Gastrocnemius medialis (tissue), 4 donors: ENCODE results near the gene RHBDD1. TPM values are rescaled to one million over a fixed set of nuclear protein-coding genes. Genes with fewer than 3 reads are reported as not detected.

Experiments used
- ATAC-seq, 2 donors: fragments of 150-250 bp; one replicate each; pipeline ENCODE4 v1.9.1; 2016
- DNase-seq, 2 donors: peaks; one replicate each; pipeline ENCODE4 v3.0.0-alpha.2; 2019
- H3K27ac ChIP-seq, 4 donors: fragments of 200-600 bp; sonication (generic); 1 replicate in 1 of 4; 2 replicates in 3 of 4; pipeline ENCODE4 v1.5.1; 2016 to 2018; ENCODE audit warnings: mild to moderate bottlenecking in 2 of 4, moderate library complexity in 1 of 4
- H3K27me3 ChIP-seq, 3 donors: fragments of 200-600 bp; sonication (generic) in 2 of 3; 1 replicate in 1 of 3; 2 replicates in 2 of 3; pipeline versions ENCODE4 v1.5.1 to v1.6.0; 2016 to 2019; ENCODE audit warnings: mild to moderate bottlenecking in 1 of 3, moderate library complexity in 1 of 3
- H3K36me3 ChIP-seq, 2 donors: fragments of 200-600 bp; sonication (generic) in 1 of 2; one replicate each; pipeline ENCODE4 v1.5.1; 2017 to 2018
- H3K4me1 ChIP-seq, 2 donors: fragments of 200-600 bp; sonication (generic) in 1 of 2; one replicate each; pipeline ENCODE4 v1.5.1; 2016 to 2017; ENCODE audit warnings: mild to moderate bottlenecking in 2 of 2
- H3K4me3 ChIP-seq, 4 donors: fragments of 200-600 bp; sonication (generic) in 3 of 4; 1 replicate in 1 of 4; 2 replicates in 3 of 4; pipeline ENCODE4 v1.5.1; 2016 to 2019; ENCODE audit warnings: mild to moderate bottlenecking in 2 of 4
- H3K9me3 ChIP-seq, 3 donors: fragments of 200-600 bp; sonication (generic) in 2 of 3; 1 replicate in 1 of 3; 2 replicates in 2 of 3; pipeline ENCODE4 v1.5.1; 2016 to 2019
- POLR2A ChIP-seq, 2 donors: fragments of 450-650 bp; IDR thresholded peaks; one replicate each; pipeline ENCODE4 v1.6.1; 2017; ENCODE audit warnings: antibody characterized with exemption in 2 of 2, mild to moderate bottlenecking in 2 of 2, moderate library complexity in 2 of 2
- in situ Hi-C, 4 donors: fragments of 200-750 bp; cut with MboI; loops; one replicate each; pipeline versions ENCODE4 v1.15.0 to v1.8.0; 2017; ENCODE audit warnings: low sequenced_read_pairs in 4 of 4
- intact Hi-C: fragments of 100-400 bp; cut with DNase I; formaldehyde crosslinking; loops from one replicate; pipeline ENCODE4 v1.15.1; 2023; ENCODE audit warnings: low total_unique reads
- total RNA-seq, 4 donors: library from RNA; depleted of rRNA; stranded (reverse); fragments of >200 nt; gene quantifications; one replicate each; pipeline versions ENCODE4 v1.1.0 to v1.2.3, GENCODE V29; 2016
- TF ChIP-seq, protein P1 (sequence below), 5 experiments: fragments of 450-650 bp in 3 of 5; fragments of 200-600 bp in 2 of 5; sonication (generic) in 2 of 5; IDR thresholded peaks in 4 of 5; conservative IDR thresholded peaks in 1 of 5; 1 replicate in 4 of 5; 2 replicates in 1 of 5; pipeline ENCODE4 v1.5.1; 2016 to 2019; ENCODE audit warnings: antibody characterized with exemption in 5 of 5, mild to moderate bottlenecking in 3 of 5, moderate library complexity in 3 of 5

The RHBDD1 gene
- total RNA-seq, 4 donors from 2014 or later, result 6.2 to 14.2 (median 8.7) TPM

GRCh38 chr2:226800941-226801784 is 34.7 kb upstream of the RHBDD1 start:
- Histone ChIP-seq H3K36me3 (no peaks in the 10 kb centered on the region), H3K4me1 (peaks cover 24 to 29% of the 10 kb centered on the region in 2 donors), H3K9me3 (no peaks in the 10 kb centered on the region), H3K27me3 (no peaks in the 10 kb centered on the region), H3K27ac (peak overlapping the region; percentile 95 to 99 (median 98)), H3K4me3 (peak overlapping the region; percentile 79 to 95 (median 88))
- in situ Hi-C loops, result loop anchor here (5.0 to 25.0 kb wide), 14 partner anchors 184 to 1136 kb away; no protein-coding TSS in a partner anchor
- ATAC-seq, result peak in 1 of 2 donors; percentile 31
- peak; percentile 48 to 72 for DNase-seq
- intact Hi-C loops, result loop anchor here (2.0 to 5.0 kb wide), 2 partner anchors 186 to 480 kb away; no protein-coding TSS in a partner anchor
- TF ChIP-seq POLR2A (IDR thresholded peaks at IDR 0.05), result peak; percentile 52 to 55
- TF ChIP-seq, protein P1, sequence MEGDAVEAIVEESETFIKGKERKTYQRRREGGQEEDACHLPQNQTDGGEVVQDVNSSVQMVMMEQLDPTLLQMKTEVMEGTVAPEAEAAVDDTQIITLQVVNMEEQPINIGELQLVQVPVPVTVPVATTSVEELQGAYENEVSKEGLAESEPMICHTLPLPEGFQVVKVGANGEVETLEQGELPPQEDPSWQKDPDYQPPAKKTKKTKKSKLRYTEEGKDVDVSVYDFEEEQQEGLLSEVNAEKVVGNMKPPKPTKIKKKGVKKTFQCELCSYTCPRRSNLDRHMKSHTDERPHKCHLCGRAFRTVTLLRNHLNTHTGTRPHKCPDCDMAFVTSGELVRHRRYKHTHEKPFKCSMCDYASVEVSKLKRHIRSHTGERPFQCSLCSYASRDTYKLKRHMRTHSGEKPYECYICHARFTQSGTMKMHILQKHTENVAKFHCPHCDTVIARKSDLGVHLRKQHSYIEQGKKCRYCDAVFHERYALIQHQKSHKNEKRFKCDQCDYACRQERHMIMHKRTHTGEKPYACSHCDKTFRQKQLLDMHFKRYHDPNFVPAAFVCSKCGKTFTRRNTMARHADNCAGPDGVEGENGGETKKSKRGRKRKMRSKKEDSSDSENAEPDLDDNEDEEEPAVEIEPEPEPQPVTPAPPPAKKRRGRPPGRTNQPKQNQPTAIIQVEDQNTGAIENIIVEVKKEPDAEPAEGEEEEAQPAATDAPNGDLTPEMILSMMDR (IDR thresholded peaks at IDR 0.05 in 4 of 5, conservative IDR thresholded peaks at IDR 0.05 in 1 of 5), result no peak

GRCh38 chr2:226802573-226802972 is 33.3 kb upstream of the RHBDD1 start:
- H3K4me3 ChIP-seq, result no peak overlapping the region
- H3K36me3 ChIP-seq, result no peaks in the 10 kb centered on the region
- H3K4me1 ChIP-seq, result peaks cover 14 to 21% of the 10 kb centered on the region in 2 donors
- intact Hi-C loops (loop anchor here (2.0 to 5.0 kb wide), 3 partner anchors 185 to 914 kb away; no protein-coding TSS in a partner anchor), in situ Hi-C loops (loop anchor here (5.0 to 25.0 kb wide), 14 partner anchors 182 to 1138 kb away; no protein-coding TSS in a partner anchor)
- peak overlapping the region; percentile 95 to 99 (median 98) for H3K27ac ChIP-seq
- no peaks in the 10 kb centered on the region for H3K9me3 ChIP-seq
- ATAC-seq (peak; percentile 9 to 20), DNase-seq (no peak)
- TF ChIP-seq, protein P1 (IDR thresholded peaks at IDR 0.05 in 4 of 5, conservative IDR thresholded peaks at IDR 0.05 in 1 of 5), result peak; percentile 51 to 80 (median 75)
- no peak for TF ChIP-seq POLR2A (IDR thresholded peaks at IDR 0.05)
- H3K27me3 ChIP-seq, result no peaks in the 10 kb centered on the region

DNA sequence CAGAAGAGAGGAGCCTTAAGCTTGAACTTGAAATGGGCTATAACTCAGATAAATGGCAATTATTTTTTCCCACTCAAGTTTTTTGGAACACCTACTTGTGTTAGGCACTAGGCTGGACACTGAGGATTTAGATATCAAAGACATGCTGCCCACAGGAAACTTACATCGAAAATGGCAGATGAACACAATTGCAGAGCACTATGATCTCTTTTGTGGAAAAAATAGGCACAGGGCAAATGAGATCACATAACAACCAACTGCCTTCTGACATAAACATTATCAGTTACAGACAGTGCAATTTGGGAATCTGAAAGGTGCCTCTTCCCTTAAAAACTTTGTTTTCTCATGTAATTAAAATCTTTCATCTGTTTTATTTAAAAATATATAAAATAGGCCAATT is 32.4 kb upstream of the RHBDD1 start:
- in situ Hi-C loops (loop anchor here (5.0 to 25.0 kb wide), 14 partner anchors 181 to 1139 kb away; no protein-coding TSS in a partner anchor), intact Hi-C loops (loop anchor here (2.0 to 5.0 kb wide), 3 partner anchors 184 to 915 kb away; no protein-coding TSS in a partner anchor)
- TF ChIP-seq, protein P1 (IDR thresholded peaks at IDR 0.05 in 4 of 5, conservative IDR thresholded peaks at IDR 0.05 in 1 of 5), result no peak
- TF ChIP-seq POLR2A (IDR thresholded peaks at IDR 0.05), result no peak
- ATAC-seq (no peak), DNase-seq (no peak)
- Histone ChIP-seq H3K27me3 (no peaks in the 10 kb centered on the region), H3K4me3 (no peak overlapping the region), H3K9me3 (no peaks in the 10 kb centered on the region), H3K4me1 (peaks cover 14 to 21% of the 10 kb centered on the region in 2 donors), H3K27ac (no peak overlapping the region), H3K36me3 (no peaks in the 10 kb centered on the region)

GRCh38 chr2:226813148-226813701 is 22.6 kb upstream of the RHBDD1 start:
- no peak for DNase-seq
- no peak for ATAC-seq
- Histone ChIP-seq H3K9me3 (no peaks in the 10 kb centered on the region), H3K4me3 (no peak overlapping the region), H3K4me1 (no peaks in the 10 kb centered on the region), H3K36me3 (no peaks in the 10 kb centered on the region), H3K27ac (no peak overlapping the region), H3K27me3 (no peaks in the 10 kb centered on the region)
- in situ Hi-C loops (loop anchor here in 3 of 4 donors (10.0 to 25.0 kb wide), 5 partner anchors 174 to 1148 kb away; no protein-coding TSS in a partner anchor), intact Hi-C loops (no loop called here)
- no peak for TF ChIP-seq POLR2A (IDR thresholded peaks at IDR 0.05)
- TF ChIP-seq, protein P1 (IDR thresholded peaks at IDR 0.05 in 4 of 5, conservative IDR thresholded peaks at IDR 0.05 in 1 of 5), result no peak
